ENCODE results near the gene UTS2R.

DNA sequence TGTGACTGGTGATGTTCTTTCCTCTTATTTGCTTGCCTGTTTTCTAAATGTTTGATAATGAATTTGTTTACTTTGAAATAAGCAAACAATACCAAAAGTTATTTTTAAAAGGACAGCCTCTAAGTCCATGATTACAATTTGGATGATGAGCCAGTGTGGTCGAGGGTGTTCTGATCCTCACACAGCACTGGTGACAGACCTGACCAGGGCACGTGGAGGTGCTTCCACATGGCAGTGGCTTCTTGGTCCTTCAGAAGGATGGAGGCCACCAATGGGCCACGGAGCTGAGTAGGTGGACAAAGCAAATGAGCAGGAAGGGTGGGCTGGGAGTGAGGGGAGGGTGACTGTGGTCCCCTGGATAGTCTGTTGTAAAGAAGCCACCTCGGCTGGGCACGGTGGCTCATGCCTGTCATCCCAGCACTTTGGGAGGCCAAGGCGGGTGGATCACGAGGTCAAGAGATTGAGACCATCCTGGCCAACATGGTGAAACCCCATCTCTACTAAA is 16.7 kb upstream of the UTS2R start:
- TF ChIP-seq EZH2 (IDR thresholded peaks at IDR 0.05; ENCODE audit: low read length) = no peak
- TF ChIP-seq, protein P1, sequence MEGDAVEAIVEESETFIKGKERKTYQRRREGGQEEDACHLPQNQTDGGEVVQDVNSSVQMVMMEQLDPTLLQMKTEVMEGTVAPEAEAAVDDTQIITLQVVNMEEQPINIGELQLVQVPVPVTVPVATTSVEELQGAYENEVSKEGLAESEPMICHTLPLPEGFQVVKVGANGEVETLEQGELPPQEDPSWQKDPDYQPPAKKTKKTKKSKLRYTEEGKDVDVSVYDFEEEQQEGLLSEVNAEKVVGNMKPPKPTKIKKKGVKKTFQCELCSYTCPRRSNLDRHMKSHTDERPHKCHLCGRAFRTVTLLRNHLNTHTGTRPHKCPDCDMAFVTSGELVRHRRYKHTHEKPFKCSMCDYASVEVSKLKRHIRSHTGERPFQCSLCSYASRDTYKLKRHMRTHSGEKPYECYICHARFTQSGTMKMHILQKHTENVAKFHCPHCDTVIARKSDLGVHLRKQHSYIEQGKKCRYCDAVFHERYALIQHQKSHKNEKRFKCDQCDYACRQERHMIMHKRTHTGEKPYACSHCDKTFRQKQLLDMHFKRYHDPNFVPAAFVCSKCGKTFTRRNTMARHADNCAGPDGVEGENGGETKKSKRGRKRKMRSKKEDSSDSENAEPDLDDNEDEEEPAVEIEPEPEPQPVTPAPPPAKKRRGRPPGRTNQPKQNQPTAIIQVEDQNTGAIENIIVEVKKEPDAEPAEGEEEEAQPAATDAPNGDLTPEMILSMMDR (optimal IDR thresholded peaks at IDR 0.05 in 1 of 3, IDR thresholded peaks at IDR 0.05 in 1 of 3, conservative IDR thresholded peaks at IDR 0.05 in 1 of 3; ENCODE audit: extremely low read depth in 1 of 3, insufficient read depth in 2 of 3, low read length in 3 of 3) = no peak
